Measurements from ENCODE around the gene NPEPPS.

The NPEPPS gene

DNA sequence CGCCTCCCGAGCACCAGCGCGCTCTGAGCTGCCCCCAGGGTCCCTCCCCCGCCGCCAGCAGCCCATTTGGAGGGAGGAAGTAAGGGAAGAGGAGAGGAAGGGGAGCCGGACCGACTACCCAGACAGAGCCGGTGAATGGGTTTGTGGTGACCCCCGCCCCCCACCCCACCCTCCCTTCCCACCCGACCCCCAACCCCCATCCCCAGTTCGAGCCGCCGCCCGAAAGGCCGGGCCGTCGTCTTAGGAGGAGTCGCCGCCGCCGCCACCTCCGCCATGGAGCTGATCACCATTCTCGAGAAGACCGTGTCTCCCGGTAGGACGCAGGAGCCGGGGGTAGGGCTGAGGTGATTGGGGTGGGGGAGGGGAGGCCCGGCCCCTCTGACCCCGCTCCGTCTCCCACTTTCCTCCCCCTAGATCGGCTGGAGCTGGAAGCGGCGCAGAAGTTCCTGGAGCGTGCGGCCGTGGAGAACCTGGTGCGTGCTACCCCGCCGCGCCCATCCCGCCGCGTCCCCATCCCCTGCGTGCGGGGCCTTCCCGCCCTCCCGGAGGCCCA lies 119.1 kb downstream of the NPEPPS start:
- Histone ChIP-seq H3K4me2 (no peak overlapping the region), H2AFZ (ENCODE audit: low read depth) (no peak overlapping the region), H3K36me3 (ENCODE audit: insufficient read depth) (peaks cover 12% of the 10 kb centered on the region; the same call in 1 of the 2 replicates), H3K4me1 (ENCODE audit: low read depth, poor library complexity, severe bottlenecking) (peaks cover 49% of the 10 kb centered on the region), H3K27me3 (ENCODE audit: insufficient read depth, low read depth) (no peaks in the 10 kb centered on the region), H3K4me3 (IDR thresholded peaks at IDR 0.05; ENCODE audit: insufficient read depth, low read depth, low read length) (no peak overlapping the region), H3K27ac (peak overlapping the region; percentile 40; the same call in 1 of the 2 replicates), H3K79me2 (ENCODE audit: insufficient read depth, low read depth) (peaks cover 45% of the 10 kb centered on the region), H3K9ac (peak overlapping the region; percentile 56; the same call in 1 of the 2 replicates), H4K20me1 (ENCODE audit: insufficient read depth) (peaks cover 10% of the 10 kb centered on the region; the same call in 1 of the 2 replicates)
- no peak for TF ChIP-seq CTCF (conservative IDR thresholded peaks at IDR 0.05; ENCODE audit: low read depth, low read length)

GRCh38 chr17:47650525-47651522 lies 119.9 kb downstream of the NPEPPS start:
- Histone ChIP-seq H3K4me3 (IDR thresholded peaks at IDR 0.05; ENCODE audit: insufficient read depth, low read depth, low read length) (no peak overlapping the region), H3K79me2 (ENCODE audit: insufficient read depth, low read depth) (peaks cover 53% of the 10 kb centered on the region), H2AFZ (ENCODE audit: low read depth) (no peak overlapping the region), H3K4me1 (ENCODE audit: low read depth, poor library complexity, severe bottlenecking) (peaks cover 57% of the 10 kb centered on the region), H4K20me1 (ENCODE audit: insufficient read depth) (peaks cover 15% of the 10 kb centered on the region), H3K27ac (peak overlapping the region; percentile 64), H3K36me3 (ENCODE audit: insufficient read depth) (peaks cover 16% of the 10 kb centered on the region; the same call in 1 of the 2 replicates), H3K27me3 (ENCODE audit: insufficient read depth, low read depth) (no peaks in the 10 kb centered on the region), H3K4me2 (peak overlapping the region; percentile 74), H3K9ac (peak overlapping the region; percentile 77)
- no peak for TF ChIP-seq CTCF (conservative IDR thresholded peaks at IDR 0.05; ENCODE audit: low read depth, low read length)

- no peak overlapping the region for H2AFZ ChIP-seq (ENCODE audit: low read depth)
- H3K36me3 ChIP-seq (ENCODE audit: insufficient read depth): peaks cover 16% of the 10 kb centered on the region; the same call in 1 of the 2 replicates
- no peak overlapping the region for H3K4me3 ChIP-seq (IDR thresholded peaks at IDR 0.05; ENCODE audit: insufficient read depth, low read depth, low read length)
- peaks cover 61% of the 10 kb centered on the region for H3K79me2 ChIP-seq (ENCODE audit: insufficient read depth, low read depth)
- H3K4me2 ChIP-seq: peak overlapping the region; percentile 74
- H3K4me1 ChIP-seq (ENCODE audit: low read depth, poor library complexity, severe bottlenecking): peaks cover 65% of the 10 kb centered on the region
- H3K9ac ChIP-seq: peak overlapping the region; percentile 77; the same call in 1 of the 2 replicates
- H3K27ac ChIP-seq: no peak overlapping the region
- no peaks in the 10 kb centered on the region for H3K27me3 ChIP-seq (ENCODE audit: insufficient read depth, low read depth)
- no peak for TF ChIP-seq CTCF (conservative IDR thresholded peaks at IDR 0.05; ENCODE audit: low read depth, low read length)
- H4K20me1 ChIP-seq (ENCODE audit: insufficient read depth): peaks cover 18% of the 10 kb centered on the region
These were observed 120.8 kb downstream of the NPEPPS start for GRCh38 chr17:47651704-47652103.

GRCh38 chr17:47652570-47652969 lies 121.7 kb downstream of the NPEPPS start:
- Histone ChIP-seq H3K9ac (no peak overlapping the region), H3K4me1 (ENCODE audit: low read depth, poor library complexity, severe bottlenecking) (peaks cover 71% of the 10 kb centered on the region), H3K4me3 (IDR thresholded peaks at IDR 0.05; ENCODE audit: insufficient read depth, low read depth, low read length) (no peak overlapping the region), H3K27ac (no peak overlapping the region), H2AFZ (ENCODE audit: low read depth) (no peak overlapping the region), H3K4me2 (peak overlapping the region; percentile 74; the same call in 1 of the 2 replicates), H3K36me3 (ENCODE audit: insufficient read depth) (peaks cover 24% of the 10 kb centered on the region; the same call in 1 of the 2 replicates), H3K79me2 (ENCODE audit: insufficient read depth, low read depth) (peaks cover 70% of the 10 kb centered on the region), H4K20me1 (ENCODE audit: insufficient read depth) (peaks cover 18% of the 10 kb centered on the region), H3K27me3 (ENCODE audit: insufficient read depth, low read depth) (no peaks in the 10 kb centered on the region)
- TF ChIP-seq CTCF (conservative IDR thresholded peaks at IDR 0.05; ENCODE audit: low read depth, low read length): no peak

Measured in KMS-11 (cell line).